ENCODE measurements around the gene ERAP2.
A peak's percentile ranks its signal among the peaks of the same experiment; 100 is the strongest.
"Not testable (repeated sequence)": the region's sequence is repeated elsewhere in the genome, so short reads cannot be mapped to it uniquely, and the experiment has no call there.

ERAP2 gene

GRCh38 chr5:96901384-96901783, 25.1 kb downstream of the ERAP2 start:
- no peak for DNase-seq

GRCh38 chr5:96901841-96902240, 25.5 kb downstream of the ERAP2 start:
- DNase-seq = no peak

DNA sequence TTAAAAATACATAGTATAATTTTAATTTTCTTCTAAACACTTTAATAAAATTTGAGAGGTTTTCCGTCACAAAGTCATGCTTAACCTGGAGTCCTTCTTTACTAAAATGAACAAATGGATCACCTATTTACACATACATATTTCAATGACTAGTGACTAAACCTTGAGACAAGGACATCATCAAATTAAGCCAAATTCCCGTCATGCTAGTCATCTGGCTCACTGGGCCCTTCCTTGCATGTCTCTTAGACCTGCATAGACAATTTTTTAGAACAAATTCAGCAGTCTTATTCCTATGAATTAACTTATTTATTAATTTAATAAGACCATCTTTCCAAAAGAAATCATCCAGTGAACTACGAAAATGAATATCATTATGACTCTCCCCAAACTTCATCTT, 26.6 kb downstream of the ERAP2 start:
- DNase-seq = no peak

DNA sequence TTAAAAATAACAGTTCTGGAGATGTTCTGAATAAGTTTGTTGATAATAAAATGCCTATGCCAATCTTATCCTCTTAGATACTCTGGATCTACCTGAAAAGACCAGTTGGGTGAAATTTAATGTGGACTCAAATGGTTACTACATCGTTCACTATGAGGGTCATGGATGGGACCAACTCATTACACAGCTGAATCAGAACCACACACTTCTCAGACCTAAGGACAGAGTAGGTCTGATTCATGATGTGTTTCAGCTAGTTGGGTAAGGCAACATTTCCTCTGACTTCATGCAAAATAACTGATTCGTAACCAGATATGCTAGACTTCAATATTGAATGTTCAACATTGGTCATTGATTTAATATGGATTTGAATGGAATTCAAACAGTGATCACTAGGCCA, 27.0 kb downstream of the ERAP2 start:
- DNase-seq = peak; percentile 11

DNA sequence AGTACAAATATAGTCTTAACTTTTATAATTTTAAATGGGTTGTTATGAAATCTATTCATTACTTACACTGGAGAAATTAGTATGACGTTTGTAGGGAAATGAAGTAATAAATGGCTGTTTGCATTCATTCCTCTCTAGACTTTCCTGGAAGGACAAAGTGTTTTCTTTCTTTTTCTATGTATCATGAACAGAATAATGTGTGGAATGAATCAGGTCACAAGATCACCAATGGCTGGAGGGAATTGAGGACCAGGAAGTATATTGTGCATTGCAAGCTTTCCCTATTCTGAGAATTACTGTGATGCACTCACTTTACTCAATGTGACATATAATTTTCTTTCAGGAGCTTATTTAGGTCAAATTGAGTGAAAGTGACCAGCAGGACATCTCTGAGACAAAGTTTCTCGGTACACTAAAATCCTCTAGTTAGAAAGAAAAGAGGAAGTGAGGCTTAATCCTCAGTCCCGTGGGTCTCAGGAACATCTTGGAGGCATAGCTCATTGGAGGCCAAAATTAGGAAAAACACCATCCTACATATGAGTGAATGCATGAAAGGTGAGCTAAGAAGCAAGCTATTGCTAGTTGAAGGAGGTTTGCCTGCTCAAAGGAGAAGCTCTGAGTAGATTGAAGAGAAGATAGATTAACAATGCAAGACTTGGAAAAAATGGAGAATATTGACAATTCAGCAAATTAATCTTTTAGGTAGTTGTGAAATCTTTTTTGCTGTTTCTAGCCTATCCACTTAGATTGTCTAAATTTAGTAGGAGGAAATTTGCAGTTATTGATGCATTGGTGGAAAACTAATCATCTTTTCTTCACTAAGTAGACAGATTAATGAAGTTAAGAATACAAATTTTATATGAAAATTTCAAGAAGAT, 28.0 kb downstream of the ERAP2 start:
- peak; percentile 48 for DNase-seq

GRCh38 chr5:96905864-96906263, 29.6 kb downstream of the ERAP2 start:
- no peak for DNase-seq

DNA sequence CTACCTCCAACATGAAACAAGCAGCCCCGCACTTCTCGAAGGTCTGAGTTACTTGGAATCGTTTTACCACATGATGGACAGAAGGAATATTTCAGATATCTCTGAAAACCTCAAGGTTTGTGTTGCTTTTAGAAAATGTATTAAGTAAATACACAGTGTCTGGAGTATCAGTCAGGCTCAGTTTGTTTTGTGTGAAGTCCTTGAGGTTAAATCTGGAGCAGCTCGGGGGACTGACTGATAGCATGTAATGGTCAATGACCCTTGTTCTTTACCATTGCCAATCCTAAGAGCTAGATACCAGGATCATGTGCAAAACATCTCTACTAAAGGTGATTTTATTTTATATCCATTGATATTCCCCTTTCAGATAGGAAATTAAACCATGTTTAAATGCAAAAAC, 32.7 kb downstream of the ERAP2 start:
- DNase-seq = no peak

GRCh38 chr5:96909435-96909834, 33.1 kb downstream of the ERAP2 start:
- no peak for DNase-seq

DNA sequence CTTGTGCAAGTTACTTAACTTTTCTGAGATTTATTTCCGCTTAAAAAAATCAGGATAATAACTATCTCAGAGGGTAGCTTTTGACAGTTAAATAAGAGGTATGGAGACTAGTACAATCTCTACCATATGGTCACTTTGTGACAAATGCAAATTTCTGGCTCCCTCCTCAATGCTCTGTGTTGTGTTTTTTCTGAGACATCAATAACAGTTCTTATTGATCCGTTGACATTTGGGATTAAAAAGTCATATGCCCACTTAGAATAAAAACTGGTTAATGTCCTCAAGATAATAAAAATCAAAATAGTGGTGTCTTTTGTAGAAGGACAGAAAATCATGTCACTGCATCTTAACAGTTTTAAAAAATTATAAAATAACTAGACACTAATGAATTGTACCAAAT, 34.8 kb downstream of the ERAP2 start:
- DNase-seq = no peak

DNA sequence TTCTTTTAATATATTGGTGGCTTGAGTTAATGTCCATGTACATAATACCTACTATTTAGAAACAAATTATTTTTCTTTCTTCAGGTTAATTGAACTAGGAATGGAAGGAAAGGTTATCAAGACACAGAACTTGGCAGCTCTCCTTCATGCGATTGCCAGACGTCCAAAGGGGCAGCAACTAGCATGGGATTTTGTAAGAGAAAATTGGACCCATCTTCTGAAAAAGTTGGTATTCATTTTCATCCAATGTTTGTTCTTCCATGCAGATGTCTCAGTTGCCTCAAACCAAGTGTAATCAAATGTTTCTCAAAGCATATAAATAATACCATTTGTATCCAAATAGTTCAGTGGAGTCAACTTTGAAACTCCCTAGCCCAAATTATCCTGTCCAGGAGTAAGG, 36.9 kb downstream of the ERAP2 start:
- DNase-seq = no peak

DNA sequence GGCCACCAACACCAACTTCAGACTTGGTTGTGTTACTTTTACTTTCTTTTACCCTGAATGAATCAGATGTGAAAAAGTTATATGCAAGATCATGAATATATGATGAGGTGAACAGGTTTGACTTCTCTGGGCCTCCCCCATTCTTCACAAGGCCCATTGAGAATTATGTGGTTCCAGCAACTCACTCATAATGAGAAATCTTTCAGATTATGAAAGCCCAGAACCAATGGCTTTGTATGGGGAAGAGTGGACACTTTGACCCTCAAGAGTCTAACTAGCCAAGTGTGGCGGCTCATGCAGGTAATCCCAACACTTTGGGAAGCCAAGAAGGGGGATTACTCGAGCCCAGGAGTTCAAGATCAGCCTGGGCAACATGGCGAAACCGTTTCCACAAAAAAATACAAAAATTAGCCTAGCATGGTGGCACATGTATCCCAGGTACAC, 43.5 kb downstream of the ERAP2 start:
- DNase-seq = no peak

- DNase-seq = no peak
These were observed 44.5 kb downstream of the ERAP2 start for GRCh38 chr5:96920744-96921355.

DNA sequence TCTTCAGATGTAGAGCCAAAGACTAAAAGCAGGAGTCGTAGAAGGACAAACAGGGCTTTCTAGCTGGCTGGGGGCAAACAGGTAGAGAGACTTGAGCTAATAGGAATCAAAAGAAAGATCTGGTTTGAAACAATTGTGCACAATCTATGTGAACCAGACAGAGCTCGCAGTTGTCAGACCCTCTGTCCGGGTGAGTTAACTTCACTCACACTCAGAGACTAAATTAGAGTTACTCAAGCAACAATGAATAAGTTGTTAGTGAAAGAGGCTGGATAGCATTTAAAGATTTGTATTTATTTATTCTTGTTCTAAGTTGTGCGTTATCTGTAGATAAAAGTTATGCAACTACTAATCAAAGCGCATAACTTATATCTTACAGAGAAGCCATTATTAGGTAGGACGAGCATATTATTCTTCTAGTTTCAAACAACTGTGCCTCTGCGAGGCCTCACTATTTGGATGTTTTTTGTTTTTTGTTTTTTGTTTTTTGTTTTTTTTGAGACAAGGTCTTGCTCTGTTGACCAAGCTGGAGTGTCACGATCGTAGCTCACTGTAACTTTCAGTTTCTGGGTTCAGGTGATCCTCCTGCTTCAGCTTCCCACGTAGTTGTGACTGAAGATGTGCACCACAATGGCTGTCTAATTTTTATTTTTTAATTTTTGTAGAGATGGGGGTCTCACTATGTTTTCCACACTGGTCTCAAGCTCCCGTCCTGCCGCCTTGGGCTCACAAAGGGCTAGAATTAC, 46.4 kb downstream of the ERAP2 start:
- no peak for DNase-seq

GRCh38 chr5:96924016-96924443, 47.7 kb downstream of the ERAP2 start:
- DNase-seq = no peak

DNA sequence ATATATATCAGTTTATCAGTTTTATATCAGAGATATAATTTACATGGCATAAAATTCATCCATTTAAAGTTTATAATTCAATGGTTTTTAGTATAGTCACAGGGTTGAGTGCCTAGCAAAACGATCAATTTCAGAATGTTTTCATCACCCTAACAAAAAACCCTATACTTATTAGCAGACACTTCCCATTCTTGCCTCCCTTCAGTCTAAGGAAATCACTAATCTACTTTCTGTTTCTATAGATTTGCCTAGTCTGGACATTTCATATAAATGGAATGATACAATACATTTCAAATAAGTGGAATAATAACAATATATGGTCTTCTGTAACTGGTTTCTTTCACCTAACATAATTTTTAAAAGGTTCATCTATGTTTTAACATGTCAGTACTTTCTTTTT, 50.0 kb downstream of the ERAP2 start:
- DNase-seq = no peak

- peak; percentile 22 for DNase-seq
These were observed 50.7 kb downstream of the ERAP2 start for GRCh38 chr5:96927008-96927407.

DNA sequence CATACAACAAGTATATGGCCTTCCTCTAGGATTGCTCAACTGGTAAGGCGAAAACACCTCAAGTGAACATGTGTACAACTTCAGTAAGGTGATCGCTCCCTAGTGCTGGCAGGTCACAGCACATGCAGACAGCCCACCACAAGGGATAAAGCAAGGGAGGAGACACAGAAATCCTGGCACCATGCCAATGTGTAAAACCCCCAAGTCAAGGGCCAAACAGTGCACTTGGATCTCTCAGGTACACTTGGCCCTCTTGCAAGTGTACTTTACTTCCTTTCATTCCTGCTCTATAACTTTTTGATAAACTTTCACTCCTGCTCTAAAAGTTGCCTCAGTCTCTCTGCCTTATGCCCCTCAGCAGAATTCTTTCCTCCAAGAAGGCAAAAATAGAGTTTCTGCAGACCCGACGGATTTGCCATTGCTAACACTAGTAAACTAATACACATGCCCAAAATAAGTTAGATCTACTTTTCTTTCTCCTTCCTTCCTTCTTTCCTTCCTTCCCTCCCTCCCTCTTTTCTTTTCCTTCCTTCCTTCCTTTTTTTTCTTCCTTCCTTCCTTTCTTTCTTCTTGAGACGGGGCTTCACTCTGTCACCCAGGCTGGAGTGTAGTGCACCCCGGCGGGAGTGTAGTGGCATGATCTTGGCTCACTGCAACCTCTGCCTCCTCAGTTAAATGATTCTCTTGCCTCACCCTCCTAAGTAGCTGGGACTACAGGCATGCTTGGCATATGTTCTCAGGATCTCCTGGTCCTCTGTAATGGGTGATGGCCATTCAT, 52.8 kb downstream of the ERAP2 start:
- DNase-seq = no peak

- DNase-seq = no peak
These were observed 53.8 kb downstream of the ERAP2 start for GRCh38 chr5:96930058-96930457.

- no peak for DNase-seq
These were observed 54.3 kb downstream of the ERAP2 start for GRCh38 chr5:96930589-96930988.

GRCh38 chr5:96931037-96931436, 54.7 kb downstream of the ERAP2 start:
- DNase-seq = not testable (repeated sequence)

DNA sequence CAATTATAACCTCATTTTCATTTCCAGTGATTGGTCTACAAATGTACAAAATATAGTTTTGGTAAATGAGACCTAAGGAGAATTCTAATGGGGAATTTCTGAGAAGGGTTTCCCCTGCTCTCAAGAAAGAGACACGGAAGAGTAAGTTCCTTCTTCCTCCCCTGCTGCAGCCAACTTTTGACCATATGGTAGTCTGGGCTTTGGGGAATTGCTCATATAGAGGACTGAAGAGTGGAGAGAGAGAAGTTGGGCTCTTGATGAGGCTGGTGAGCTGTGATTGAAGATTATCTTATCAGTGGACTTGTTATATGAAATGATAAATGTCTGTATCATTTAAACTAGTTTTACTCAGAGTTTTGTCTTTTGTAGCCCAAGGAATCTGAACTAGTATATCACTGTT, 55.3 kb downstream of the ERAP2 start:
- DNase-seq = no peak

DNA sequence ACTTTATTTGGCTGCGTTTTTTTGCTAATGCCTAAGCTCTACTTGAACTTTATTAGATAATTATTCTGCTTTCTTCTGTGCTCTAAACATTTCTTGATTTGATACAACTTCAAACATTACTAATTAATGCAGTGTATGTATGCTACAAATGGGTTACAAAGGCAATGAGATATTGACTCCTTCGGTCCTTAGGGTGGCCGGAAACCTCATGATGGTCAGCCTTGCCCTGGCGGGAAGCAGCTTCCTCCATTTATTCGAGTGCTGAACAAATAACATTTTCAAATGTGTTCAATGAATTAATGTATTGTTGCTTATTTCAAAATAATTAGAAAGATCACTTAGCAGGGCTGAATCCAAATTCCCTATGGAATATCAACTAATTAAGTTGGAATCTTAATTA, 55.7 kb downstream of the ERAP2 start:
- no peak for DNase-seq
